ENCODE results near the gene CACNA1B.
"Not testable (repeated sequence)": the region's sequence is repeated elsewhere in the genome, so short reads cannot be mapped to it uniquely, and the experiment has no call there.

The CACNA1B gene

GRCh38 chr9:137866226-137867141 lies 11.1 kb upstream of the CACNA1B start:
- no peak for DNase-seq

- DNase-seq = no peak
Measured at GRCh38 chr9:137870432-137870831, 7.2 kb upstream of the CACNA1B start.

- no peak for DNase-seq
Measured at GRCh38 chr9:137872296-137872695, 5.3 kb upstream of the CACNA1B start.

GRCh38 chr9:137873408-137873807 lies 4.2 kb upstream of the CACNA1B start:
- no peak for DNase-seq

GRCh38 chr9:137873858-137874362 lies 3.7 kb upstream of the CACNA1B start:
- DNase-seq = no peak

- DNase-seq = no peak
Measured at GRCh38 chr9:137875354-137875753, 2.2 kb upstream of the CACNA1B start.

GRCh38 chr9:137875846-137876245 lies 1.7 kb upstream of the CACNA1B start:
- DNase-seq = no peak

GRCh38 chr9:137876269-137876668 lies 1.3 kb upstream of the CACNA1B start:
- DNase-seq = no peak

GRCh38 chr9:137876781-137877386 lies 698 bp upstream of the CACNA1B start:
- no peak for DNase-seq

- no peak for DNase-seq
Measured at GRCh38 chr9:137878146-137878941, 762 bp downstream of the CACNA1B start.

- no peak for DNase-seq
Measured at GRCh38 chr9:137879052-137879451, 1.5 kb downstream of the CACNA1B start.

GRCh38 chr9:137879566-137880150 lies 2.1 kb downstream of the CACNA1B start:
- no peak for DNase-seq

- no peak for DNase-seq
Measured at GRCh38 chr9:137880160-137880975, 2.8 kb downstream of the CACNA1B start.

GRCh38 chr9:137880976-137881530 lies 3.5 kb downstream of the CACNA1B start:
- DNase-seq = no peak

GRCh38 chr9:137881591-137882505 lies 4.3 kb downstream of the CACNA1B start:
- DNase-seq = no peak

- DNase-seq = no peak
Measured at GRCh38 chr9:137882506-137882821, 4.9 kb downstream of the CACNA1B start.

- not testable (repeated sequence) for DNase-seq
Measured at GRCh38 chr9:137883977-137884376, 6.4 kb downstream of the CACNA1B start.

GRCh38 chr9:137884547-137884946 lies 7.0 kb downstream of the CACNA1B start:
- not testable (repeated sequence) for DNase-seq

GRCh38 chr9:137885121-137885520 lies 7.5 kb downstream of the CACNA1B start:
- DNase-seq = not testable (repeated sequence)

GRCh38 chr9:137888621-137889020 lies 11.0 kb downstream of the CACNA1B start:
- DNase-seq = not testable (repeated sequence)

GRCh38 chr9:137889966-137890365 lies 12.4 kb downstream of the CACNA1B start:
- not testable (repeated sequence) for DNase-seq

All from inflammatory macrophage treated with lipopolysaccharide for 4 hours (primary cell).